A673 (cell line): Measurements from ENCODE around the gene PTMS.

ENCODE experiments used
- CTCF ChIP-seq: fragments of 300-800, 200-600 bp; sonication (generic); conservative IDR thresholded peaks from 2 replicates; pipeline ENCODE4 v1.5.1; 2017; ENCODE audit warnings: low read depth, mild to moderate bottlenecking, antibody characterized with exemption, low read length, moderate library complexity, mixed read lengths
- EZH2 ChIP-seq: fragments of 200-600 bp; sonication (generic); IDR thresholded peaks from 2 replicates; pipeline ENCODE4 v1.6.1; 2017; ENCODE audit warnings: borderline replicate concordance, low read depth, mild to moderate bottlenecking, mixed read lengths, antibody characterized with exemption, low read length; ENCODE audit not compliant: poor library complexity, severe bottlenecking

GRCh38 chr12:6752167-6752920, 13.8 kb upstream of the PTMS start:
- peak; percentile 48 for TF ChIP-seq CTCF
- no peak for TF ChIP-seq EZH2
